ENCODE measurements around the gene GCLC. TPM values are rescaled to one million over a fixed set of nuclear protein-coding genes. Genes with fewer than 3 reads are reported as not detected.
A peak's percentile ranks its signal among the peaks of the same experiment; 100 is the strongest.

GCLC gene
- total and polyA plus RNA-seq, 9 of the 15 experiments (the other 6 are each of a cell fraction or from before 2014, with no cell fraction given): 3.9 to 20.0 (median 9.4) TPM

DNA sequence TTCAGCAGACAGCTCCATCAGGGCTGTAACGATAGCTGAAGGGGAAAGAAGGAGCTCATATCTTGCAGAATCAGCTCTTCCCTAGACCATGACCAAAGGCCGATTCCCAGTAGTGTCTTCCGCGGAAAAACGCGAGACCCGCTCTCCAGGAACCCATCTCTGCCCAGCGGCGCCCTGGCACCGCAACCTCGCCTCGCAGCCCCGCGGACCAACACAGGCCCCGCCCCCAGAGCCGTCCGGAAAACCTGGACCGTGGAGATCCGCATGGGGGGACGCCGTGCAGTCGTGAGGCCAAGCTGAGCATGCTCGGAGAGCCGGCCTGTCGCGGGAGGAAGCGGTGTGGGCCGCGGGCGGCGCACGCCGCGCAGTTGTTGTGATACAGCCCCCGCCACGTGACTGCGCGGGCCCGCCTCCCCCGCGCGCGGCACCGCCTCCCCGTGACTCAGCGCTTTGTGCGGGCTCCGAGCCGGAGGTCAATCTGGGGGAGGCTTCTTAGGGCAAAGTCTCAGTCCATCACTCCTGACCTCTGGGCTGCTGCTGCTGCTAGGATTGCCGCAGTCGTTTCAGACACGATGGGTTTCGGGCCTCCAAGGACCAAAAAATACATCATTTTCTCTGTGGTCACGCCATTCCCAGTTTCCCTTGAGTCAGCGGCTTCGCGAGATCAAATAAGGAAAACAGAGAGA lies 3.1 kb upstream of the GCLC start (continued):
- TF ChIP-seq, protein P1, sequence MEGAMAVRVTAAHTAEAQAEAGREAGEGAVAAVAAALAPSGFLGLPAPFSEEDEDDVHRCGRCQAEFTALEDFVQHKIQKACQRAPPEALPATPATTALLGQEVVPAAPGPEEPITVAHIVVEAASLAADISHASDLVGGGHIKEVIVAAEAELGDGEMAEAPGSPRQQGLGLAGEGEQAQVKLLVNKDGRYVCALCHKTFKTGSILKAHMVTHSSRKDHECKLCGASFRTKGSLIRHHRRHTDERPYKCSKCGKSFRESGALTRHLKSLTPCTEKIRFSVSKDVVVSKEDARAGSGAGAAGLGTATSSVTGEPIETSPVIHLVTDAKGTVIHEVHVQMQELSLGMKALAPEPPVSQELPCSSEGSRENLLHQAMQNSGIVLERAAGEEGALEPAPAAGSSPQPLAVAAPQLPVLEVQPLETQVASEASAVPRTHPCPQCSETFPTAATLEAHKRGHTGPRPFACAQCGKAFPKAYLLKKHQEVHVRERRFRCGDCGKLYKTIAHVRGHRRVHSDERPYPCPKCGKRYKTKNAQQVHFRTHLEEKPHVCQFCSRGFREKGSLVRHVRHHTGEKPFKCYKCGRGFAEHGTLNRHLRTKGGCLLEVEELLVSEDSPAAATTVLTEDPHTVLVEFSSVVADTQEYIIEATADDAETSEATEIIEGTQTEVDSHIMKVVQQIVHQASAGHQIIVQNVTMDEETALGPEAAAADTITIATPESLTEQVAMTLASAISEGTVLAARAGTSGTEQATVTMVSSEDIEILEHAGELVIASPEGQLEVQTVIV (CRISPR knock-in tag; IDR thresholded peaks at IDR 0.05; ENCODE audit: borderline replicate concordance): no peak
- TF ChIP-seq, protein P2, sequence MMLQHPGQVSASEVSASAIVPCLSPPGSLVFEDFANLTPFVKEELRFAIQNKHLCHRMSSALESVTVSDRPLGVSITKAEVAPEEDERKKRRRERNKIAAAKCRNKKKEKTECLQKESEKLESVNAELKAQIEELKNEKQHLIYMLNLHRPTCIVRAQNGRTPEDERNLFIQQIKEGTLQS (IDR thresholded peaks at IDR 0.05): peak; percentile 71
- TF ChIP-seq, protein P2 (CRISPR knock-in tag; conservative IDR thresholded peaks at IDR 0.05): no peak
- TF ChIP-seq, protein P3, sequence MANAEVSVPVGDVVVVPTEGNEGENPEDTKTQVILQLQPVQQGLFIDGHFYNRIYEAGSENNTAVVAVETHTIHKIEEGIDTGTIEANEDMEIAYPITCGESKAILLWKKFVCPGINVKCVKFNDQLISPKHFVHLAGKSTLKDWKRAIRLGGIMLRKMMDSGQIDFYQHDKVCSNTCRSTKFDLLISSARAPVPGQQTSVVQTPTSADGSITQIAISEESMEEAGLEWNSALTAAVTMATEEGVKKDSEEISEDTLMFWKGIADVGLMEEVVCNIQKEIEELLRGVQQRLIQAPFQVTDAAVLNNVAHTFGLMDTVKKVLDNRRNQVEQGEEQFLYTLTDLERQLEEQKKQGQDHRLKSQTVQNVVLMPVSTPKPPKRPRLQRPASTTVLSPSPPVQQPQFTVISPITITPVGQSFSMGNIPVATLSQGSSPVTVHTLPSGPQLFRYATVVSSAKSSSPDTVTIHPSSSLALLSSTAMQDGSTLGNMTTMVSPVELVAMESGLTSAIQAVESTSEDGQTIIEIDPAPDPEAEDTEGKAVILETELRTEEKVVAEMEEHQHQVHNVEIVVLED (CRISPR knock-in tag; IDR thresholded peaks at IDR 0.05): peak; percentile 89
- no peak; the same call in 1 of the 2 replicates for TF ChIP-seq TARDBP (IDR thresholded peaks at IDR 0.05)
- TF ChIP-seq NFIC (IDR thresholded peaks at IDR 0.05): no peak; the same call in 1 of the 2 replicates
- peak; percentile 44; the same call in 1 of the 2 replicates for TF ChIP-seq ZNF589 (CRISPR knock-in tag; IDR thresholded peaks at IDR 0.05; ENCODE audit: low read depth)
- TF ChIP-seq C11orf30 (IDR thresholded peaks at IDR 0.05; ENCODE audit: low read depth): peak; percentile 97
- no peak for TF ChIP-seq ZZZ3 (IDR thresholded peaks at IDR 0.05)
- TF ChIP-seq GATAD2A (IDR thresholded peaks at IDR 0.05): peak; percentile 72; the same call in 1 of the 2 replicates
- TF ChIP-seq PYGO2 (tag; IDR thresholded peaks at IDR 0.05): no peak
- TF ChIP-seq KAT8 (IDR thresholded peaks at IDR 0.05; ENCODE audit: low read depth): no peak
- TF ChIP-seq, protein P4, sequence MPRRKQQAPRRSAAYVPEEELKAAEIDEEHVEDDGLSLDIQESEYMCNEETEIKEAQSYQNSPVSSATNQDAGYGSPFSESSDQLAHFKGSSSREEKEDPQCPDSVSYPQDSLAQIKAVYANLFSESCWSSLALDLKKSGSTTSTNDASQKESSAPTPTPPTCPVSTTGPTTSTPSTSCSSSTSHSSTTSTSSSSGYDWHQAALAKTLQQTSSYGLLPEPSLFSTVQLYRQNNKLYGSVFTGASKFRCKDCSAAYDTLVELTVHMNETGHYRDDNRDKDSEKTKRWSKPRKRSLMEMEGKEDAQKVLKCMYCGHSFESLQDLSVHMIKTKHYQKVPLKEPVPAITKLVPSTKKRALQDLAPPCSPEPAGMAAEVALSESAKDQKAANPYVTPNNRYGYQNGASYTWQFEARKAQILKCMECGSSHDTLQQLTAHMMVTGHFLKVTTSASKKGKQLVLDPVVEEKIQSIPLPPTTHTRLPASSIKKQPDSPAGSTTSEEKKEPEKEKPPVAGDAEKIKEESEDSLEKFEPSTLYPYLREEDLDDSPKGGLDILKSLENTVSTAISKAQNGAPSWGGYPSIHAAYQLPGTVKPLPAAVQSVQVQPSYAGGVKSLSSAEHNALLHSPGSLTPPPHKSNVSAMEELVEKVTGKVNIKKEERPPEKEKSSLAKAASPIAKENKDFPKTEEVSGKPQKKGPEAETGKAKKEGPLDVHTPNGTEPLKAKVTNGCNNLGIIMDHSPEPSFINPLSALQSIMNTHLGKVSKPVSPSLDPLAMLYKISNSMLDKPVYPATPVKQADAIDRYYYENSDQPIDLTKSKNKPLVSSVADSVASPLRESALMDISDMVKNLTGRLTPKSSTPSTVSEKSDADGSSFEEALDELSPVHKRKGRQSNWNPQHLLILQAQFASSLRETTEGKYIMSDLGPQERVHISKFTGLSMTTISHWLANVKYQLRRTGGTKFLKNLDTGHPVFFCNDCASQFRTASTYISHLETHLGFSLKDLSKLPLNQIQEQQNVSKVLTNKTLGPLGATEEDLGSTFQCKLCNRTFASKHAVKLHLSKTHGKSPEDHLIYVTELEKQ (CRISPR knock-in tag; IDR thresholded peaks at IDR 0.05): no peak
- no peak for TF ChIP-seq ZNF121 (CRISPR knock-in tag; conservative IDR thresholded peaks at IDR 0.05)
- peak; percentile 80 for TF ChIP-seq NUFIP1 (IDR thresholded peaks at IDR 0.05; ENCODE audit: partially characterized antibody)
- TF ChIP-seq, protein P5, sequence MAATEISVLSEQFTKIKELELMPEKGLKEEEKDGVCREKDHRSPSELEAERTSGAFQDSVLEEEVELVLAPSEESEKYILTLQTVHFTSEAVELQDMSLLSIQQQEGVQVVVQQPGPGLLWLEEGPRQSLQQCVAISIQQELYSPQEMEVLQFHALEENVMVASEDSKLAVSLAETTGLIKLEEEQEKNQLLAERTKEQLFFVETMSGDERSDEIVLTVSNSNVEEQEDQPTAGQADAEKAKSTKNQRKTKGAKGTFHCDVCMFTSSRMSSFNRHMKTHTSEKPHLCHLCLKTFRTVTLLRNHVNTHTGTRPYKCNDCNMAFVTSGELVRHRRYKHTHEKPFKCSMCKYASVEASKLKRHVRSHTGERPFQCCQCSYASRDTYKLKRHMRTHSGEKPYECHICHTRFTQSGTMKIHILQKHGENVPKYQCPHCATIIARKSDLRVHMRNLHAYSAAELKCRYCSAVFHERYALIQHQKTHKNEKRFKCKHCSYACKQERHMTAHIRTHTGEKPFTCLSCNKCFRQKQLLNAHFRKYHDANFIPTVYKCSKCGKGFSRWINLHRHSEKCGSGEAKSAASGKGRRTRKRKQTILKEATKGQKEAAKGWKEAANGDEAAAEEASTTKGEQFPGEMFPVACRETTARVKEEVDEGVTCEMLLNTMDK (IDR thresholded peaks at IDR 0.05; ENCODE audit: borderline replicate concordance, insufficient read depth, low read depth, low read length, poor library complexity, severe bottlenecking): no peak
- no peak for TF ChIP-seq TFAM (CRISPR knock-in tag; conservative IDR thresholded peaks at IDR 0.05)

All from K562 (cell line).